H9 (cell line): ENCODE measurements around the gene LYSMD2. TPM values are rescaled to one million over a fixed set of nuclear protein-coding genes. Genes with fewer than 3 reads are reported as not detected.

Experiments
- DNase-seq: peaks from one replicate; pipeline ENCODE4 v3.0.0-alpha.2; 2017
- H2AFZ ChIP-seq: one replicate; pipeline ENCODE4 v1.6.1; 2013; ENCODE audit warnings: mild to moderate bottlenecking, low read length, control low read depth, moderate library complexity
- H2AK5ac ChIP-seq: 2 replicates; pipeline ENCODE4 v1.6.1; 2013; ENCODE audit warnings: low read length, control low read depth, mixed read lengths; ENCODE audit not compliant: insufficient read length
- H2BK120ac ChIP-seq: one replicate; pipeline ENCODE4 v1.6.1; 2013; ENCODE audit warnings: low read depth, mild to moderate bottlenecking, low read length, control low read depth, inconsistent platforms; ENCODE audit not compliant: poor library complexity, severe bottlenecking
- H2BK12ac ChIP-seq: 2 replicates; pipeline ENCODE4 v1.6.1; 2013; ENCODE audit warnings: low read length, control low read depth, mixed read lengths, low read depth; ENCODE audit not compliant: insufficient read length
- H2BK15ac ChIP-seq: 2 replicates; pipeline ENCODE4 v1.6.1; 2013; ENCODE audit warnings: low read depth, low read length, control low read depth
- H2BK20ac ChIP-seq: one replicate; pipeline ENCODE4 v1.6.1; 2013; ENCODE audit warnings: low read depth, mild to moderate bottlenecking, low read length, control low read depth, inconsistent platforms; ENCODE audit not compliant: poor library complexity, severe bottlenecking
- H2BK5ac ChIP-seq: 2 replicates; pipeline ENCODE4 v1.6.1; 2013; ENCODE audit warnings: low read length, control low read depth, mixed read lengths; ENCODE audit not compliant: insufficient read length
- H3K14ac ChIP-seq: 2 replicates; pipeline ENCODE4 v1.6.1; 2013; ENCODE audit warnings: low read length, control low read depth; ENCODE audit not compliant: insufficient read depth
- H3K18ac ChIP-seq: 2 replicates; pipeline ENCODE4 v1.6.1; 2013; ENCODE audit warnings: low read depth, mild to moderate bottlenecking, mixed read lengths, low read length, control low read depth; ENCODE audit not compliant: insufficient read length
- H3K23ac ChIP-seq: 2 replicates; pipeline ENCODE4 v1.6.1; 2013; ENCODE audit warnings: low read length, control low read depth, mixed read lengths, low read depth; ENCODE audit not compliant: insufficient read length
- H3K23me2 ChIP-seq: 2 replicates; pipeline ENCODE4 v1.6.1; 2013; ENCODE audit warnings: low read depth, mild to moderate bottlenecking, mixed read lengths, low read length, control low read depth; ENCODE audit not compliant: insufficient read length, poor library complexity, severe bottlenecking
- H3K27ac ChIP-seq: 2 replicates; pipeline ENCODE4 v1.5.1; 2013; ENCODE audit warnings: low read length, control low read depth, mixed read lengths, low read depth; ENCODE audit not compliant: insufficient read length
- H3K27me3 ChIP-seq: 2 replicates; pipeline ENCODE4 v1.6.1; 2013; ENCODE audit warnings: low read length, control low read depth, inconsistent platforms; ENCODE audit not compliant: insufficient read depth
- H3K4ac ChIP-seq: 2 replicates; pipeline ENCODE4 v1.6.1; 2013; ENCODE audit warnings: low read depth, mild to moderate bottlenecking, control low read depth, inconsistent platforms, low read length, moderate library complexity
- H3K4me1 ChIP-seq: 2 replicates; pipeline ENCODE4 v1.6.1; 2013; ENCODE audit warnings: low read length, control low read depth, inconsistent platforms; ENCODE audit not compliant: insufficient read depth
- H3K4me2 ChIP-seq: 2 replicates; pipeline ENCODE4 v1.6.1; 2013; ENCODE audit warnings: low read length, control low read depth, mixed read lengths; ENCODE audit not compliant: insufficient read length, insufficient read depth
- H3K56ac ChIP-seq: 2 replicates; pipeline ENCODE4 v1.6.1; 2013; ENCODE audit warnings: low read depth, mild to moderate bottlenecking, mixed read lengths, low read length, control low read depth; ENCODE audit not compliant: insufficient read length
- H3K79me1 ChIP-seq: 2 replicates; pipeline ENCODE4 v1.6.1; 2013; ENCODE audit warnings: low read depth, mild to moderate bottlenecking, moderate library complexity, low read length, control low read depth, inconsistent platforms; ENCODE audit not compliant: insufficient read depth, poor library complexity, severe bottlenecking
- H3K79me2 ChIP-seq: 2 replicates; pipeline ENCODE4 v1.6.1; 2013; ENCODE audit warnings: low read length, control low read depth, inconsistent platforms; ENCODE audit not compliant: insufficient read depth
- H3K9ac ChIP-seq: 2 replicates; pipeline ENCODE4 v1.6.1; 2013; ENCODE audit warnings: low read length, control low read depth, mixed read lengths; ENCODE audit not compliant: insufficient read length; ENCODE audit errors: extremely low read depth
- H3K9me3 ChIP-seq: one replicate; pipeline ENCODE4 v1.6.1; 2013; ENCODE audit warnings: low read depth, low read length, inconsistent platforms; ENCODE audit not compliant: control insufficient read depth
- H3T11ph ChIP-seq: one replicate; pipeline ENCODE4 v1.6.1; 2013; ENCODE audit warnings: mild to moderate bottlenecking, low read length, control low read depth, inconsistent platforms
- H4K20me1 ChIP-seq: one replicate; pipeline ENCODE4 v1.6.1; 2013; ENCODE audit not compliant: control insufficient read depth, insufficient read length, insufficient read depth
- H4K5ac ChIP-seq: 2 replicates; pipeline ENCODE4 v1.6.1; 2013; ENCODE audit warnings: low read depth, mild to moderate bottlenecking, mixed read lengths, low read length, control low read depth; ENCODE audit not compliant: insufficient read length
- H4K8ac ChIP-seq: replicated peaks from 2 replicates; pipeline ENCODE4 v1.6.1; 2013; ENCODE audit warnings: low read length, control low read depth, mixed read lengths, low read depth; ENCODE audit not compliant: insufficient read length
- H4K91ac ChIP-seq: 2 replicates; pipeline ENCODE4 v1.6.1; 2013; ENCODE audit warnings: low read depth, mild to moderate bottlenecking, moderate library complexity, mixed read lengths, low read length, control low read depth; ENCODE audit not compliant: insufficient read length
- H3K27ac Mint-ChIP-seq, 3 experiments: 2 replicates in 2 of 3; 3 replicates in 1 of 3; pipeline ENCODE4 v1.8.0; 2020 to 2021; ENCODE audit warnings: mixed read lengths in 3 of 3, mild to moderate bottlenecking in 1 of 3, moderate library complexity in 1 of 3
- H3K27me3 Mint-ChIP-seq: 2 replicates; pipeline ENCODE4 v1.8.0; 2021; ENCODE audit warnings: low read depth, mild to moderate bottlenecking, moderate library complexity, mixed read lengths
- H3K36me3 Mint-ChIP-seq, 3 experiments: 2 replicates in 2 of 3; 3 replicates in 1 of 3; pipeline ENCODE4 v1.8.0; 2020 to 2021; ENCODE audit warnings: low read depth in 3 of 3, mixed read lengths in 3 of 3; ENCODE audit not compliant: insufficient read depth in 1 of 3
- H3K4me1 Mint-ChIP-seq, 2 experiments: 2 replicates each; pipeline ENCODE4 v1.8.0; 2020; ENCODE audit warnings: mixed read lengths in 2 of 2
- H3K4me3 Mint-ChIP-seq, 2 experiments: 2 replicates in 1 of 2; 3 replicates in 1 of 2; pipeline ENCODE4 v1.8.0; 2020 to 2021; ENCODE audit warnings: mild to moderate bottlenecking in 2 of 2, mixed read lengths in 2 of 2, moderate library complexity in 1 of 2
- H3K9me3 Mint-ChIP-seq, 2 experiments: 2 replicates in 1 of 2; 3 replicates in 1 of 2; pipeline ENCODE4 v1.8.0; 2020; ENCODE audit warnings: mild to moderate bottlenecking in 2 of 2, mixed read lengths in 2 of 2, moderate library complexity in 1 of 2
- CTCF ChIP-seq: fragments of 200-600 bp; sonication (generic); conservative IDR thresholded peaks from 3 replicates; pipeline ENCODE4 v1.8.0; 2021; ENCODE audit warnings: antibody characterized with exemption, mild to moderate bottlenecking
- WGBS: extraction: QIAGEN DNeasy Blood & Tissue Kit; methylation state at CpG from one replicate; pipeline ENCODE4 v1.1.7; 2013; ENCODE audit warnings: missing lambda C conversion rate, low lambda C conversion rate, mixed read lengths; ENCODE audit not compliant: insufficient read length; ENCODE audit errors: extremely low coverage; 5-methylcytosine and 5-hydroxymethylcytosine counted together
- total RNA-seq: library from RNA; stranded (reverse); gene quantifications from 2 replicates; pipeline ENCODE4 v1.2.1, GENCODE V29; 2021

The LYSMD2 gene
- total RNA-seq, 1 experiment from 2014 or later: 3.9 TPM

- no peak overlapping the region for H2BK15ac ChIP-seq
- no peaks in the 10 kb centered on the region for H3K27me3 Mint-ChIP-seq
- DNase-seq: no peak
- H3K27me3 ChIP-seq: no peaks in the 10 kb centered on the region
- peaks cover 0 to 4% (median 2%) of the 10 kb centered on the region in 3 experiments; a peak in 3 of 7 replicates for H3K36me3 Mint-ChIP-seq
- H3K14ac ChIP-seq: no peak overlapping the region
- no peaks in the 10 kb centered on the region for H3K79me2 ChIP-seq
- no peak overlapping the region for H3K4ac ChIP-seq
- H3T11ph ChIP-seq: no peak overlapping the region
- H3K56ac ChIP-seq: no peak overlapping the region
- WGBS: no CpG with 5 or more reads among the region's 1 CpG
- no peak overlapping the region for H2BK12ac ChIP-seq
- no peaks in the 10 kb centered on the region for H3K23me2 ChIP-seq
- H3K27ac ChIP-seq: no peak overlapping the region
- H3K9me3 Mint-ChIP-seq: peaks cover 2 to 3% of the 10 kb centered on the region in 2 experiments; a peak in 2 of 5 replicates
- no peak overlapping the region for H3K18ac ChIP-seq
- no peak overlapping the region for H2BK20ac ChIP-seq
- no peak overlapping the region for H2BK5ac ChIP-seq
- no peak for TF ChIP-seq CTCF
- H4K5ac ChIP-seq: no peak overlapping the region
- H3K4me3 Mint-ChIP-seq: no peak overlapping the region
- H3K4me1 ChIP-seq: no peaks in the 10 kb centered on the region
- no peak overlapping the region for H2BK120ac ChIP-seq
- no peak overlapping the region for H3K9ac ChIP-seq
- H3K4me2 ChIP-seq: no peak overlapping the region
- H4K20me1 ChIP-seq: no peaks in the 10 kb centered on the region
- H4K91ac ChIP-seq: no peak overlapping the region
- H2AK5ac ChIP-seq: no peak overlapping the region
- H2AFZ ChIP-seq: no peak overlapping the region
- H3K79me1 ChIP-seq: no peaks in the 10 kb centered on the region
- H4K8ac ChIP-seq: no peak overlapping the region
- H3K27ac Mint-ChIP-seq: no peak overlapping the region
- no peak overlapping the region for H3K23ac ChIP-seq
- H3K4me1 Mint-ChIP-seq: peaks cover 3 to 5% of the 10 kb centered on the region in 2 experiments
- no peaks in the 10 kb centered on the region for H3K9me3 ChIP-seq
Observed at GRCh38 chr15:51780636-51781035, 43.2 kb upstream of the LYSMD2 start.
